B cell (primary cell): ENCODE data around the gene ERVH48-1. TPM values are rescaled to one million over a fixed set of nuclear protein-coding genes. Genes with fewer than 3 reads are reported as not detected.

Experiments used
- ATAC-seq: fragments of 200-7000 bp; cut with Tn5 transposase; one replicate; pipeline ENCODE4 v1.10.0; 2021; ENCODE audit warnings: low read depth, mild to moderate bottlenecking, moderate number of reproducible peaks, moderate library complexity
- CTCF ChIA-PET: fragments of 350-600 bp; sonication (Branson Sonifier 250); formaldehyde crosslinking; loops from one replicate; lab custom pipeline; 2021; ENCODE audit warnings: antibody characterized with exemption, inconsistent platforms; lab: Charles Lee
- POLR2A ChIA-PET: fragments of 350-600 bp; sonication (Branson Sonifier 250); formaldehyde crosslinking; loops from one replicate; lab custom pipeline; 2021; ENCODE audit warnings: antibody characterized with exemption; lab: Charles Lee
- DNase-seq: peaks from one replicate; pipeline ENCODE4 v3.0.0; 2013
- H2AFZ ChIP-seq: 2 replicates; pipeline ENCODE4 v1.6.1; 2012; ENCODE audit warnings: mild to moderate bottlenecking, low read depth, low read length; ENCODE audit not compliant: insufficient read depth, poor library complexity, severe bottlenecking
- H3K27ac ChIP-seq, 2 donors: 1 replicate in 1 of 2; 2 replicates in 1 of 2; pipeline ENCODE4 v1.5.1; 2012 to 2013; ENCODE audit warnings: low read length in 2 of 2, mild to moderate bottlenecking in 2 of 2, moderate library complexity in 1 of 2
- H3K27me3 ChIP-seq, 4 experiments: fragments of 200-600 bp in 1 of 4; sonication (generic) in 1 of 4; replicated peaks in 1 of 4; 1 replicate in 2 of 4; 2 replicates in 2 of 4; pipeline versions ENCODE4 v1.6.1 to v1.7.0; 2013 to 2016; ENCODE audit warnings: low read length in 3 of 4, mild to moderate bottlenecking in 2 of 4, mixed read lengths in 1 of 4, moderate library complexity in 1 of 4; ENCODE audit not compliant: insufficient read depth in 4 of 4, control insufficient read depth in 3 of 4; ENCODE audit errors: control extremely low read depth in 1 of 4
- H3K36me3 ChIP-seq, 2 experiments: replicated peaks in 1 of 2; 1 replicate in 1 of 2; 2 replicates in 1 of 2; pipeline versions ENCODE4 v1.6.1 to v1.7.1; 2013; ENCODE audit warnings: low read length in 1 of 2; ENCODE audit not compliant: insufficient read depth in 2 of 2, control insufficient read depth in 1 of 2; ENCODE audit errors: control extremely low read depth in 1 of 2, extremely low read depth in 1 of 2
- H3K4me1 ChIP-seq, 2 donors: fragments of 200-600 bp in 1 of 2; sonication (generic) in 1 of 2; 1 replicate in 1 of 2; 2 replicates in 1 of 2; pipeline versions ENCODE4 v1.5.1 to v1.6.1; 2013 to 2017; ENCODE audit warnings: low read length in 2 of 2; ENCODE audit not compliant: control insufficient read depth in 2 of 2, insufficient read depth in 2 of 2
- H3K4me2 ChIP-seq: replicated peaks from 2 replicates; pipeline ENCODE3; 2012; ENCODE audit warnings: mild to moderate bottlenecking, low read depth, low read length; ENCODE audit not compliant: poor library complexity, severe bottlenecking
- H3K4me3 ChIP-seq, 5 experiments: fragments of 200-600 bp in 1 of 5; sonication (generic) in 1 of 5; 1 replicate in 3 of 5; 2 replicates in 2 of 5; pipeline versions ENCODE4 v1.5.1 to v1.7.0; 2011 to 2016; ENCODE audit warnings: low read length in 4 of 5, mild to moderate bottlenecking in 4 of 5, low read depth in 2 of 5, control low read depth in 1 of 5, moderate library complexity in 1 of 5; ENCODE audit not compliant: insufficient read depth in 1 of 5; ENCODE audit errors: control extremely low read depth in 1 of 5, extremely low read depth in 1 of 5
- H3K79me2 ChIP-seq: fragments of 200-600 bp; sonication (generic); one replicate; pipeline ENCODE4 v1.6.0; 2016; ENCODE audit warnings: low read length; ENCODE audit not compliant: control insufficient read depth, insufficient read depth
- H3K9ac ChIP-seq: fragments of 200-600 bp; sonication (generic); 2 replicates; pipeline ENCODE4 v1.6.1; 2017; ENCODE audit warnings: mild to moderate bottlenecking, low read length, moderate library complexity
- H3K9me3 ChIP-seq, 3 donors: one replicate each; pipeline versions ENCODE4 v1.6.1 to v1.7.1; 2013; ENCODE audit warnings: low read length in 2 of 3; ENCODE audit not compliant: control insufficient read depth in 2 of 3, insufficient read depth in 1 of 3; ENCODE audit errors: control extremely low read depth in 1 of 3
- H4K20me1 ChIP-seq: 2 replicates; pipeline ENCODE4 v1.6.0; 2012; ENCODE audit warnings: mild to moderate bottlenecking, low read length; ENCODE audit not compliant: insufficient read depth, control insufficient read depth, poor library complexity, severe bottlenecking
- H3K27ac Mint-ChIP-seq: one replicate; pipeline ENCODE4 v1.8.0; 2021; ENCODE audit warnings: mixed read lengths
- H3K27me3 Mint-ChIP-seq: one replicate; pipeline ENCODE4 v1.8.0; 2021; ENCODE audit warnings: mixed read lengths
- H3K4me1 Mint-ChIP-seq: one replicate; pipeline ENCODE4 v1.8.0; 2021; ENCODE audit warnings: mixed read lengths
- H3K4me3 Mint-ChIP-seq: one replicate; pipeline ENCODE4 v1.8.0; 2021; ENCODE audit warnings: mixed read lengths
- H3K9me3 Mint-ChIP-seq: one replicate; pipeline ENCODE4 v1.8.0; 2022; ENCODE audit warnings: mixed read lengths; ENCODE audit not compliant: insufficient read depth
- CTCF ChIP-seq: fragments of 200-600 bp; IDR thresholded peaks from one replicate; pipeline ENCODE4 v1.8.0; 2022; ENCODE audit warnings: antibody characterized with exemption, mild to moderate bottlenecking
- EZH2 ChIP-seq: IDR thresholded peaks from 2 replicates; pipeline ENCODE4 v1.6.1; 2012; ENCODE audit warnings: borderline replicate concordance, low read depth, mild to moderate bottlenecking, moderate library complexity, low read length; ENCODE audit not compliant: insufficient read depth, poor library complexity, severe bottlenecking
- WGBS: methylation state at CpG from one replicate; pipeline ENCODE4 v1.1.5; 2013; ENCODE audit warnings: missing lambda C conversion rate; ENCODE audit not compliant: insufficient coverage; 5-methylcytosine and 5-hydroxymethylcytosine counted together
- intact Hi-C: fragments of 100-400 bp; cut with micrococcal nuclease; formaldehyde crosslinking; loops from one replicate; pipeline ENCODE4 v1.10.0; 2022
- polyA plus RNA-seq: library from polyadenylated mRNA; depleted of rRNA; stranded (reverse); fragments of >200 nt; gene quantifications from 2 replicates; pipeline ENCODE4 v1.2.3, GENCODE V29; 2012
- total RNA-seq, 2 donors: library from RNA; stranded (reverse); fragments of 120-200 nt in 1 of 2; gene quantifications; 1 replicate in 1 of 2; 2 replicates in 1 of 2; pipeline versions ENCODE4 v1.2.3 to v1.2.4, GENCODE V29; 2013 to 2022

Gene ERVH48-1
- total and polyA plus RNA-seq, 2 donors (not counting 1 experiment from before 2014, with no cell fraction given): not detected

- CTCF ChIA-PET: no interaction called here
- WGBS: 66% methylated on average over 19 of the region's 19 CpGs
These were observed 48.0 kb upstream of the ERVH48-1 start for GRCh38 chr21:42973309-42973990.

More at GRCh38 chr21:42973309-42973990, 48.0 kb upstream of the ERVH48-1 start:
- Histone ChIP-seq H3K9me3 (no peaks in the 10 kb centered on the region), H3K36me3 (no peaks in the 10 kb centered on the region), H3K27ac (peak overlapping the region; percentile 76 to 87), H3K27me3 (no peaks in the 10 kb centered on the region), H3K4me3 (peak overlapping the region; percentile 28 to 84 (median 60)), H3K4me2 (peak overlapping the region; percentile 98), H4K20me1 (no peaks in the 10 kb centered on the region), H3K9ac (peak overlapping the region; percentile 89), H2AFZ (peak overlapping the region; percentile 100), H3K79me2 (peaks cover 6% of the 10 kb centered on the region), H3K4me1 (peaks cover 14 to 18% of the 10 kb centered on the region in 2 donors)
- H3K27ac Mint-ChIP-seq: peak overlapping the region; percentile 98
- H3K4me3 Mint-ChIP-seq: peak overlapping the region; percentile 86
- ATAC-seq (no peak), DNase-seq (no peak)
- H3K4me1 Mint-ChIP-seq: peaks cover 17% of the 10 kb centered on the region
- intact Hi-C loops: loop anchor here (5.0 to 10.0 kb wide), 2 partner anchors 1039 to 1841 kb away; partner anchors contain the start of genes SUMO3 and TRAPPC10
- POLR2A ChIA-PET: interaction anchor here (0.6 kb wide), 1 partner anchor 890 kb away, joined by 4 read pairs; no protein-coding TSS in a partner anchor
- no peaks in the 10 kb centered on the region for H3K9me3 Mint-ChIP-seq
- H3K27me3 Mint-ChIP-seq: no peaks in the 10 kb centered on the region
- TF ChIP-seq EZH2 (no peak), CTCF (no peak)
